HepG2 (cell line): Measurements from ENCODE around the gene SEC14L1. TPM values are rescaled to one million over a fixed set of nuclear protein-coding genes. Genes with fewer than 3 reads are reported as not detected.

Experiments used
- ATAC-seq: fragments of 200-7000 bp; cut with Tn5 transposase; 3 replicates; pipeline ENCODE4 v1.9.1; 2020; ENCODE audit warnings: mild to moderate bottlenecking, moderate library complexity
- BruUV-seq: library from RNA; stranded (reverse); fragments of 400-500 nt; replicated peaks from 2 replicates; lab custom pipeline; 2021; lab: Mats Ljungman, UMichigan
- CTCF ChIA-PET: fragments of 300-600 bp; formaldehyde crosslinking; extraction: SDS; loops from one replicate; lab custom pipeline; 2021; ENCODE audit warnings: low total read pairs, inconsistent platforms, low intra/inter-chr PET ratio; lab: Yijun Ruan, JAX
- POLR2A ChIA-PET: fragments of 350-600 bp; sonication (Branson Sonifier 250); formaldehyde crosslinking; loops from one replicate; lab custom pipeline; 2020; ENCODE audit warnings: antibody characterized with exemption, inconsistent platforms; lab: Yijun Ruan, JAX
- DNase-seq: peaks from one replicate; pipeline ENCODE4 v3.0.0-alpha.2; 2015; ENCODE audit warnings: low spot score
- FAIRE-seq: peaks from 3 replicates; lab custom pipeline; 2011; peaks lifted over from hg19 to GRCh38; lab: Jason Lieb, UNC
- H2AFZ ChIP-seq: one replicate; pipeline ENCODE4 v1.6.1; 2011; ENCODE audit warnings: low read length, inconsistent platforms
- H3K27ac ChIP-seq: fragments of 300-600 bp; 3 replicates; pipeline ENCODE4 v1.8.0; 2011; ENCODE audit warnings: mixed run types, mild to moderate bottlenecking, mixed read lengths, low read length, inconsistent platforms; ENCODE audit not compliant: insufficient read depth; ENCODE audit errors: extremely low read length
- H3K27me3 ChIP-seq, 2 experiments: fragments of 200-600 bp in 1 of 2; 2 replicates in 1 of 2; 3 replicates in 1 of 2; pipeline versions ENCODE4 v1.6.0 to v1.8.0; 2011; ENCODE audit warnings: low read length in 2 of 2, mild to moderate bottlenecking in 2 of 2, moderate library complexity in 2 of 2, inconsistent platforms in 1 of 2; ENCODE audit not compliant: insufficient read depth in 2 of 2, control insufficient read depth in 1 of 2
- H3K36me3 ChIP-seq, 2 experiments: fragments of 200-600 bp in 1 of 2; replicated peaks in 1 of 2; 2 replicates in 1 of 2; 3 replicates in 1 of 2; pipeline versions ENCODE4 v1.5.1 to v1.8.0; 2011; ENCODE audit warnings: low read length in 2 of 2, inconsistent platforms in 1 of 2; ENCODE audit not compliant: insufficient read depth in 2 of 2, control insufficient read depth in 1 of 2
- H3K4me1 ChIP-seq: 2 replicates; pipeline ENCODE4 v1.5.1; 2012; ENCODE audit warnings: low read length, inconsistent platforms; ENCODE audit not compliant: insufficient read depth
- H3K4me2 ChIP-seq: 2 replicates; pipeline ENCODE4 v1.6.0; 2011; ENCODE audit warnings: low read depth, low read length, inconsistent platforms
- H3K4me3 ChIP-seq, 3 experiments: fragments of 200-600 bp in 1 of 3; sonication (generic), shearing (Covaris generic) in 1 of 3; replicated peaks in 1 of 3; 2 replicates each; pipeline ENCODE4 v1.5.1; 2011 to 2016; ENCODE audit warnings: low read length in 3 of 3, inconsistent platforms in 2 of 3, low read depth in 2 of 3, mild to moderate bottlenecking in 2 of 3, control low read depth in 1 of 3, mixed read lengths in 1 of 3; ENCODE audit not compliant: insufficient read depth in 1 of 3
- H3K79me2 ChIP-seq: one replicate; pipeline ENCODE4 v1.6.1; 2011; ENCODE audit warnings: low read length, inconsistent platforms; ENCODE audit not compliant: insufficient read depth
- H3K9ac ChIP-seq: 2 replicates; pipeline ENCODE4 v1.6.0; 2011; ENCODE audit warnings: mild to moderate bottlenecking, low read depth, low read length, inconsistent platforms; ENCODE audit not compliant: insufficient read depth
- H3K9me3 ChIP-seq: 2 replicates; pipeline ENCODE4 v1.5.1; 2012; ENCODE audit warnings: mild to moderate bottlenecking, low read length
- H4K20me1 ChIP-seq: 2 replicates; pipeline ENCODE4 v1.6.0; 2011; ENCODE audit warnings: inconsistent platforms, mild to moderate bottlenecking, low read length, moderate library complexity; ENCODE audit not compliant: insufficient read depth
- CSRNP1 ChIP-seq: sonication (generic); formaldehyde crosslinking; IDR thresholded peaks from 2 replicates; pipeline ENCODE4 v1.8.1; 2023; ENCODE audit warnings: mild to moderate bottlenecking, missing genetic modification reagents
- SNAPC4 ChIP-seq: sonication (generic); formaldehyde crosslinking; IDR thresholded peaks from 2 replicates; pipeline ENCODE4 v1.4.0; 2020; ENCODE audit warnings: mild to moderate bottlenecking, missing genetic modification reagents
- STAG1 ChIP-seq: sonication (generic); formaldehyde crosslinking; IDR thresholded peaks from 2 replicates; pipeline ENCODE4 v1.4.0; 2020; ENCODE audit warnings: missing genetic modification reagents
- ZFP90 ChIP-seq: sonication (generic); formaldehyde crosslinking; IDR thresholded peaks from 2 replicates; pipeline ENCODE4 v1.8.0; 2022; ENCODE audit warnings: missing genetic modification reagents, mild to moderate bottlenecking, inconsistent platforms, borderline replicate concordance
- ZNF879 ChIP-seq: sonication (generic); formaldehyde crosslinking; IDR thresholded peaks from 2 replicates; pipeline ENCODE4 v1.8.1; 2023; ENCODE audit warnings: missing genetic modification reagents
- WGBS: methylation state at CpG from one replicate; pipeline ENCODE4 v1.1.6; 2017; ENCODE audit warnings: low lambda C conversion rate; 5-methylcytosine and 5-hydroxymethylcytosine counted together
- in situ Hi-C: cut with HindIII; loops from 2 replicates; pipeline ENCODE4 v1.10.0; 2017; ENCODE audit warnings: low pct_unique_long_range_greater_than_20kb; ENCODE audit not compliant: extremely low pct_ligation_motif_present
- intact Hi-C: fragments of 100-400 bp; cut with micrococcal nuclease; formaldehyde crosslinking; loops from one replicate; pipeline ENCODE4 v1.10.0; 2022; ENCODE audit not compliant: unreplicated experiment
- polyA plus RNA-seq, 8 experiments: library from polyadenylated mRNA; depleted of rRNA in 3 of 8; stranded (reverse) in 7 of 8; unstranded in 1 of 8; fragments of >200 nt; fragmentation: Illumina TruSeq in 4 of 8; extraction: Trizol in 4 of 8; gene quantifications; 2 replicates each; pipeline versions ENCODE4 v1.2.1 to v1.2.3, GENCODE V29; 2011 to 2016; ENCODE audit warnings: low read depth in 4 of 8, missing spikeins in 1 of 8, mixed read lengths in 1 of 8; ENCODE audit not compliant: insufficient read depth in 1 of 8
- total RNA-seq, 5 experiments: library from RNA; depleted of rRNA; stranded (reverse); fragments of >200 nt; fragmentation: Illumina TruSeq; extraction: Trizol; gene quantifications; 2 replicates each; pipeline ENCODE4 v1.2.3, GENCODE V29; 2016; ENCODE audit warnings: low read depth in 1 of 5

SEC14L1 gene
- total and polyA plus RNA-seq, 2 of the 13 experiments (the other 11 are each of a cell fraction or from before 2014, with no cell fraction given), result 26.3 to 43.9 TPM

- peak; percentile 43 for TF ChIP-seq STAG1
Observed at GRCh38 chr17:77145612-77146245, 5.0 kb downstream of the SEC14L1 start (continued).

- Histone ChIP-seq H3K4me1 (peaks cover 85% of the 10 kb centered on the region), H3K4me3 (0 out of 6 replicates have a peak overlapping the region, but pooled peaks of 1 of the 3 experiments have one; percentile 13), H3K27ac (peak overlapping the region; percentile 68), H3K9me3 (no peaks in the 10 kb centered on the region), H2AFZ (no peak overlapping the region), H3K79me2 (peaks cover 76% of the 10 kb centered on the region), H3K9ac (no peak overlapping the region; the same call in 1 of the 2 replicates), H3K27me3 (no peaks in the 10 kb centered on the region; a peak in 1 of 5 replicates), H4K20me1 (no peaks in the 10 kb centered on the region), H3K36me3 (peaks cover 11 to 44% of the 10 kb centered on the region in 2 experiments), H3K4me2 (peak overlapping the region; percentile 42)
- POLR2A ChIA-PET, result interaction anchor here (0.8 to 1.6 kb wide), 6 partner anchors 15 to 62 kb away, joined by 3 to 10 read pairs (median 5); no protein-coding TSS in a partner anchor
- CTCF ChIA-PET, result no interaction called here
- no peak for DNase-seq
- no TSS peak for BruUV-seq
- intact Hi-C loops (loop anchor here (5.0 kb wide), 1 partner anchor 36 kb away; no protein-coding TSS in a partner anchor), in situ Hi-C loops (no loop called here)
- FAIRE-seq, result peak; percentile 4
- 67% methylated on average over 5 of the region's 5 CpGs for WGBS
- no peak for ATAC-seq
- TF ChIP-seq ZNF879 (CRISPR knock-in tag) (no peak), ZFP90 (CRISPR knock-in tag) (0 out of 2 replicates have a peak, but pooled peaks have one; percentile 2), CSRNP1 (CRISPR knock-in tag) (no peak), SNAPC4 (CRISPR knock-in tag) (no peak)
Observed at GRCh38 chr17:77146246-77146632, 5.5 kb downstream of the SEC14L1 start.
